ENCODE data around the gene RBM14.

RBM14 gene

DNA sequence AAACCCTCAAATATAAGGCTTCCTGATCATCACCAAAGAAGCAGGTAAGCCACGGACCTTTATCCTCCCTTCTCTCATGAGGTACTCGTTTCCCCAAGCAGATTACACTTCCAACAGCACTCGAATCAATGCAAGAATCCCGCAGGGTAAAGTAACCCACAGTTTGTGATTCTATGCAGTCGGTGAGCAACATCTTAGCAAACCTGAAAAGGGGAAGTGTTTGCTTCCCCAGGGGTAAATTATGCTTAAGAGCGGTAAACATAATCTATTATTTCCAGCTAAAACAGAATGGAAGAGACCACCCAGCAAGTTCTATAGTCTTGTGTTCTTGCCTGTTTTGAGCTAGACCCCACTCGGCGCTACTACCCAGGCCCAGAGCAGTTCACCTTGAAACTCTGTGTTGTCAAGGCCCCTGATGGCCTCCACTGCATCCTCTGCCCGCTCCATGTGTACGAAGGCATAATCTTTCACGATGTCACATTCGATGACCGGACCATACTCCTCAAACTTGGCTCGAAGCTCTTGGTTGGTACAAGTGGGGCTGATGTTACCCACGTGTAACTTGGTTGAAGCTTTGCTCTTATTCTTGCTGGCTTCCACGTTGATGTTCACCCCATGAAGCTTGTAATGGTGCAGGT is 60.0 kb downstream of the RBM14 start:
- Histone ChIP-seq H3K27ac (no peak overlapping the region; the same call in 1 of the 2 replicates), H3K27me3 (ENCODE audit: insufficient read depth, low read depth, severe bottlenecking) (no peaks in the 10 kb centered on the region), H3K9me3 (ENCODE audit: severe bottlenecking) (no peaks in the 10 kb centered on the region), H3K36me3 (peaks cover 53% of the 10 kb centered on the region), H3K4me3 (ENCODE audit: low read depth, low read length) (peak overlapping the region; percentile 7; the same call in 1 of the 2 replicates)
- TF ChIP-seq, protein P1, sequence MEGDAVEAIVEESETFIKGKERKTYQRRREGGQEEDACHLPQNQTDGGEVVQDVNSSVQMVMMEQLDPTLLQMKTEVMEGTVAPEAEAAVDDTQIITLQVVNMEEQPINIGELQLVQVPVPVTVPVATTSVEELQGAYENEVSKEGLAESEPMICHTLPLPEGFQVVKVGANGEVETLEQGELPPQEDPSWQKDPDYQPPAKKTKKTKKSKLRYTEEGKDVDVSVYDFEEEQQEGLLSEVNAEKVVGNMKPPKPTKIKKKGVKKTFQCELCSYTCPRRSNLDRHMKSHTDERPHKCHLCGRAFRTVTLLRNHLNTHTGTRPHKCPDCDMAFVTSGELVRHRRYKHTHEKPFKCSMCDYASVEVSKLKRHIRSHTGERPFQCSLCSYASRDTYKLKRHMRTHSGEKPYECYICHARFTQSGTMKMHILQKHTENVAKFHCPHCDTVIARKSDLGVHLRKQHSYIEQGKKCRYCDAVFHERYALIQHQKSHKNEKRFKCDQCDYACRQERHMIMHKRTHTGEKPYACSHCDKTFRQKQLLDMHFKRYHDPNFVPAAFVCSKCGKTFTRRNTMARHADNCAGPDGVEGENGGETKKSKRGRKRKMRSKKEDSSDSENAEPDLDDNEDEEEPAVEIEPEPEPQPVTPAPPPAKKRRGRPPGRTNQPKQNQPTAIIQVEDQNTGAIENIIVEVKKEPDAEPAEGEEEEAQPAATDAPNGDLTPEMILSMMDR (IDR thresholded peaks at IDR 0.05; ENCODE audit: low read depth, low read length), result no peak
- no peak for DNase-seq

Data from WERI-Rb-1 (cell line).